ENCODE data around the gene ARFGAP1.
A peak's percentile ranks its signal among the peaks of the same experiment; 100 is the strongest.

The ARFGAP1 gene

GRCh38 chr20:63234693-63235398 is 37.8 kb upstream of the ARFGAP1 start:
- DNase-seq (ENCODE audit: low spot score in 2 of 2): no peak
- no peak overlapping the region for H3K27ac Mint-ChIP-seq

GRCh38 chr20:63235399-63235983 is 37.1 kb upstream of the ARFGAP1 start, which contains the start of gene BIRC7:
Gene BIRC7 (plus strand): TSS chr20:63235905. CDS start chr20:63236097, 192 bp downstream.
- Mint-ChIP-seq H3K27ac (no peak within 1 kb of the TSS), H3K36me3 (no peaks in the 10 kb centered on the region)
- peak; percentile 37 for ATAC-seq (ENCODE audit: low read depth)

More at GRCh38 chr20:63234693-63235398, 37.8 kb upstream of the ARFGAP1 start:
- no peaks in the 10 kb centered on the region for H3K36me3 Mint-ChIP-seq
- ATAC-seq (ENCODE audit: low read depth): peak; percentile 54
- peak overlapping the region; percentile 32 for H3K4me3 Mint-ChIP-seq
- H3K4me1 Mint-ChIP-seq: peaks cover 5% of the 10 kb centered on the region
- H3K9me3 Mint-ChIP-seq: no peaks in the 10 kb centered on the region
- H3K27me3 Mint-ChIP-seq: peaks cover 17% of the 10 kb centered on the region

GRCh38 chr20:63236116-63236837 is 36.3 kb upstream of the ARFGAP1 start:
- ATAC-seq (ENCODE audit: low read depth) (no peak), DNase-seq (ENCODE audit: low spot score in 2 of 2) (no peak)
- peaks cover 7% of the 10 kb centered on the region for H3K27me3 Mint-ChIP-seq
- peaks cover 5% of the 10 kb centered on the region for H3K4me1 Mint-ChIP-seq
- H3K36me3 Mint-ChIP-seq: no peaks in the 10 kb centered on the region
- no peak overlapping the region for H3K27ac Mint-ChIP-seq
- H3K4me3 Mint-ChIP-seq: no peak overlapping the region
- H3K9me3 Mint-ChIP-seq: no peaks in the 10 kb centered on the region

More at GRCh38 chr20:63235399-63235983, 37.1 kb upstream of the ARFGAP1 start, which contains the start of gene BIRC7:
- DNase-seq (ENCODE audit: low spot score in 2 of 2): no peak
- Mint-ChIP-seq H3K9me3 (no peaks in the 10 kb centered on the region), H3K4me1 (peaks cover 5% of the 10 kb centered on the region), H3K4me3 (peak within 1 kb of the TSS; percentile 32), H3K27me3 (peaks cover 13% of the 10 kb centered on the region)

- DNase-seq (ENCODE audit: low spot score in 2 of 2) (no peak), ATAC-seq (ENCODE audit: low read depth) (no peak)
- H3K4me3 Mint-ChIP-seq: no peak overlapping the region
- no peak overlapping the region for H3K27ac Mint-ChIP-seq
- no peaks in the 10 kb centered on the region for H3K36me3 Mint-ChIP-seq
- H3K4me1 Mint-ChIP-seq: peaks cover 5% of the 10 kb centered on the region
- H3K27me3 Mint-ChIP-seq: peaks cover 9% of the 10 kb centered on the region
- no peaks in the 10 kb centered on the region for H3K9me3 Mint-ChIP-seq
Observed at GRCh38 chr20:63238031-63238430, 34.6 kb upstream of the ARFGAP1 start.

- no peak overlapping the region for H3K4me3 Mint-ChIP-seq
- H3K36me3 Mint-ChIP-seq: no peaks in the 10 kb centered on the region
- peaks cover 9% of the 10 kb centered on the region for H3K27me3 Mint-ChIP-seq
- ATAC-seq (ENCODE audit: low read depth) (peak; percentile 43), DNase-seq (ENCODE audit: low spot score in 2 of 2) (no peak)
- peaks cover 5% of the 10 kb centered on the region for H3K4me1 Mint-ChIP-seq
- no peaks in the 10 kb centered on the region for H3K9me3 Mint-ChIP-seq
- no peak overlapping the region for H3K27ac Mint-ChIP-seq
Observed at GRCh38 chr20:63238514-63239125, 34.0 kb upstream of the ARFGAP1 start.

GRCh38 chr20:63239431-63239830 is 33.2 kb upstream of the ARFGAP1 start:
- no peak overlapping the region for H3K4me3 Mint-ChIP-seq
- H3K27me3 Mint-ChIP-seq: peaks cover 16% of the 10 kb centered on the region
- DNase-seq (ENCODE audit: low spot score in 2 of 2) (no peak), ATAC-seq (ENCODE audit: low read depth) (no peak)
- H3K27ac Mint-ChIP-seq: no peak overlapping the region
- peaks cover 5% of the 10 kb centered on the region for H3K4me1 Mint-ChIP-seq
- H3K36me3 Mint-ChIP-seq: no peaks in the 10 kb centered on the region
- H3K9me3 Mint-ChIP-seq: no peaks in the 10 kb centered on the region

GRCh38 chr20:63240004-63240403 is 32.6 kb upstream of the ARFGAP1 start:
- peaks cover 2% of the 10 kb centered on the region for H3K4me1 Mint-ChIP-seq

GRCh38 chr20:63241272-63241671 is 31.3 kb upstream of the ARFGAP1 start:
- no peaks in the 10 kb centered on the region for H3K36me3 Mint-ChIP-seq

More at GRCh38 chr20:63240004-63240403, 32.6 kb upstream of the ARFGAP1 start:
- peaks cover 13% of the 10 kb centered on the region for H3K27me3 Mint-ChIP-seq
- no peak overlapping the region for H3K4me3 Mint-ChIP-seq
- H3K36me3 Mint-ChIP-seq: no peaks in the 10 kb centered on the region
- no peak for ATAC-seq (ENCODE audit: low read depth)
- no peaks in the 10 kb centered on the region for H3K9me3 Mint-ChIP-seq
- H3K27ac Mint-ChIP-seq: no peak overlapping the region
- no peak for DNase-seq (ENCODE audit: low spot score in 2 of 2)

GRCh38 chr20:63242736-63243135 is 29.9 kb upstream of the ARFGAP1 start:
- H3K9me3 Mint-ChIP-seq: no peaks in the 10 kb centered on the region
- ATAC-seq (ENCODE audit: low read depth) (no peak), DNase-seq (ENCODE audit: low spot score in 2 of 2) (no peak)
- H3K27me3 Mint-ChIP-seq: peaks cover 17% of the 10 kb centered on the region
- no peak overlapping the region for H3K27ac Mint-ChIP-seq
- H3K4me1 Mint-ChIP-seq: no peaks in the 10 kb centered on the region
- H3K36me3 Mint-ChIP-seq: no peaks in the 10 kb centered on the region
- no peak overlapping the region for H3K4me3 Mint-ChIP-seq

More at GRCh38 chr20:63241272-63241671, 31.3 kb upstream of the ARFGAP1 start:
- Mint-ChIP-seq H3K27me3 (peaks cover 18% of the 10 kb centered on the region), H3K9me3 (no peaks in the 10 kb centered on the region), H3K27ac (no peak overlapping the region), H3K4me1 (no peaks in the 10 kb centered on the region), H3K4me3 (no peak overlapping the region)
- ATAC-seq (ENCODE audit: low read depth) (no peak), DNase-seq (ENCODE audit: low spot score in 2 of 2) (no peak)

GRCh38 chr20:63243604-63244247 is 28.9 kb upstream of the ARFGAP1 start:
- H3K4me1 Mint-ChIP-seq: no peaks in the 10 kb centered on the region
- DNase-seq (ENCODE audit: low spot score in 2 of 2) (no peak), ATAC-seq (ENCODE audit: low read depth) (no peak)
- H3K4me3 Mint-ChIP-seq: no peak overlapping the region
- peaks cover 20% of the 10 kb centered on the region for H3K27me3 Mint-ChIP-seq
- no peak overlapping the region for H3K27ac Mint-ChIP-seq
- no peaks in the 10 kb centered on the region for H3K36me3 Mint-ChIP-seq
- no peaks in the 10 kb centered on the region for H3K9me3 Mint-ChIP-seq

- H3K27me3 Mint-ChIP-seq: peaks cover 23% of the 10 kb centered on the region
- ATAC-seq (ENCODE audit: low read depth) (no peak), DNase-seq (ENCODE audit: low spot score in 2 of 2) (no peak)
- H3K4me1 Mint-ChIP-seq: no peaks in the 10 kb centered on the region
- H3K27ac Mint-ChIP-seq: no peak overlapping the region
- H3K4me3 Mint-ChIP-seq: no peak overlapping the region
- H3K9me3 Mint-ChIP-seq: no peaks in the 10 kb centered on the region
- H3K36me3 Mint-ChIP-seq: no peaks in the 10 kb centered on the region
Observed at GRCh38 chr20:63244468-63244867, 28.1 kb upstream of the ARFGAP1 start.

- DNase-seq (ENCODE audit: low spot score in 2 of 2) (no peak), ATAC-seq (ENCODE audit: low read depth) (no peak)
- Mint-ChIP-seq H3K27me3 (peaks cover 24% of the 10 kb centered on the region), H3K4me1 (no peaks in the 10 kb centered on the region), H3K4me3 (no peak overlapping the region), H3K36me3 (no peaks in the 10 kb centered on the region), H3K9me3 (no peaks in the 10 kb centered on the region), H3K27ac (no peak overlapping the region)
Observed at GRCh38 chr20:63246490-63247288, 25.9 kb upstream of the ARFGAP1 start.

- H3K4me1 Mint-ChIP-seq: peaks cover 1% of the 10 kb centered on the region
- no peak overlapping the region for H3K4me3 Mint-ChIP-seq
- peaks cover 22% of the 10 kb centered on the region for H3K27me3 Mint-ChIP-seq
- DNase-seq (ENCODE audit: low spot score in 2 of 2) (no peak), ATAC-seq (ENCODE audit: low read depth) (no peak)
- H3K36me3 Mint-ChIP-seq: no peaks in the 10 kb centered on the region
- no peaks in the 10 kb centered on the region for H3K9me3 Mint-ChIP-seq
- no peak overlapping the region for H3K27ac Mint-ChIP-seq
Observed at GRCh38 chr20:63247671-63248228, 24.9 kb upstream of the ARFGAP1 start.
